KOPT-K1 (cell line): ENCODE results near the gene FGD2.

Experiments
- H3K27ac ChIP-seq: fragments of 200-600 bp; sonication (generic); 2 replicates; pipeline ENCODE4 v1.5.1; 2016; ENCODE audit warnings: antibody characterized with exemption, mild to moderate bottlenecking, low read depth, low read length; ENCODE audit not compliant: poor library complexity, severe bottlenecking
- H3K36me3 ChIP-seq: fragments of 200-600 bp; sonication (generic); 2 replicates; pipeline ENCODE4 v1.5.1; 2017; ENCODE audit warnings: antibody characterized with exemption, mild to moderate bottlenecking, low read length, moderate library complexity; ENCODE audit not compliant: insufficient read depth
- H3K9me3 ChIP-seq: fragments of 200-600 bp; sonication (generic); 2 replicates; pipeline ENCODE4 v1.5.1; 2017; ENCODE audit warnings: antibody characterized with exemption, low read length, mild to moderate bottlenecking; ENCODE audit not compliant: insufficient read depth, poor library complexity, severe bottlenecking

Gene FGD2

DNA sequence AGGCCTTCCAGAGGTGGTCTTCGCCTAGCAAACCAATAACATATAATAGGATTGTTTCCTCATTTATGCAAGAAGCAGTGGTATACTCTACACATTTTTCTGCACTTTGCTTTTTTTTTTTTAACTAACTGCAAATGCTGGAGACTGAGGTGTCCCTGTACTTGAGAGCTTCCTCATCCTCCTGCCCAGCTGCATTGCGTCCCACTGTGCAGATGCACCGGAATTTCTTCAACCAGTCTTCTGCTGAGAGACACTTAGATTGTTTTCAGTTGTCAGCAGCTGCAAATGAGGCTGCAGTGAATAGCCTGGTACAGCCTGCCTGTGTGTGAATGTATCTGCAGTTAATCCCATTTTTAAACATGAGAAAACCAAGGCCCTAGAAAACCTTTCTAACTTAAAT is 11.5 kb downstream of the FGD2 start:
- Histone ChIP-seq H3K36me3 (no peaks in the 10 kb centered on the region), H3K27ac (peak overlapping the region; percentile 62), H3K9me3 (no peaks in the 10 kb centered on the region)

DNA sequence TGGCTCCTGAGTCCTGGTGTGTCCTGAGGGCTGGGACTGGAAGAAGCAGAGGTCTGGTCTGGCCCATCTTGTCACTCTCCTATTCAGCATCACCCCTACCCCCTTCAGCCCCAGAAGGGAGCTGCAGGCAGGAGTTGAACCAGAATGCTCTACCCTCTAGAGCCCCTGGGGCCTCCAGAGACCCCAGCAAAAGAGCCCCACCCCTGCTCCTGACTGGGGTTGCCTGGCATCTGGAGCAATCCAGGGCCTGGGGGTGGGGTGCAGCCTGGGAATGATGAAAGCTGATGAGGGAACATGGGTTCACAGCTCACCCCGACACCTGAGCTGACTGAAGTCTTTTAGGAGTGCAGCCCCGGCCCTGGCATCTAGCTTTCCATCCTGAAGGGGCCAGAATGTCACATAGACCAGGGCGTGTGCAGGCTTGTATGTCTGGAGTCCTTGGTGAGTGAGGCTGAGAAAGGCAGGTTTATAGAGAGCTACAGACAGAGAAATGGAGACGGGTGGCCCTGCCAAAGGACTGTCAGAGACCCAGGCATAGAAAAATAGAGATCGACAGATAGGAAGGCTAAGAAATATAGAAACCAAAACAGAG is 12.2 kb downstream of the FGD2 start:
- Histone ChIP-seq H3K27ac (peak overlapping the region; percentile 62), H3K36me3 (no peaks in the 10 kb centered on the region)

DNA sequence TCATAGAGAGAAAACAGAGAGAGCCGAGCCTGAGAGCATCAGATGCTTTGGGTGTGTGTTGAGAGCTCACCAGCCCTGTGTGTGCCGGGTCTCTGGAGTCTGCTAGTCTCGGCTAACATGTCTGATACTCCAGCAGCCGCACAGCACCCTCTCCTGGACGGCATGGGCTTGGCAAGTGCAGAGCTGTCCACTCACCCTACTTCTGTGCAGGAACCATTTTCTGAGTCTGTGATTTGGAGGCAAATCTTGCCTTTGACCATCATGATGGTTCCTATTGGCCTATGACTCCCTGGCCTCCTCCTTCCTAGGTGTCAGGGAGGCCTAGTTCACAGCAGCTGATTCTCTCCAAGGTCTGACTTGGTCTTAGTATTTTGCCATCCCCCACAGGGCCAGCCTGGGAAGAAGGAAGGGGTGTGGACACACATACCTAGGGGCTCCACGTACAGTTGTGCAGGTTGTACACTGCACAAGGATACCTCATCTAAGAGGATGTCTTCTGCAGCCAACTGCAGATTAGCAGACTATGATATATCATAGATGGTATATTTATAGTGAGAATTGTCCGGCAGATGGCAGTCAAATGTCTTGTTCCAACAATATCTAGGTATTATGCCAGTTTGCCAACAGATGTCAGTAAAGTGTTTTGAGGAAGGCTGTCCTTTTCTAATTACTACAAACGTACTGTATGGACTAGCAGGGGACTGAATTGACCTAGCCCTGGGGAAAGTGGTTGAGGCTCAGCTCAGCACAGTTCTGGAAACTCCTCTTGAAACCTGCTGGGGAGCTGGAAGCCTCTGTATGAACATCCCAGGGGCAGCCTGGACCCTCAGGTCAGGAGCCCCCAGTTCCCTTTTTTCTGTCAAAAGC is 13.0 kb downstream of the FGD2 start:
- Histone ChIP-seq H3K36me3 (no peaks in the 10 kb centered on the region), H3K27ac (peak overlapping the region; percentile 62), H3K9me3 (no peaks in the 10 kb centered on the region)

More for the DNA sequence above, 12.2 kb downstream of the FGD2 start:
- H3K9me3 ChIP-seq = no peaks in the 10 kb centered on the region

DNA sequence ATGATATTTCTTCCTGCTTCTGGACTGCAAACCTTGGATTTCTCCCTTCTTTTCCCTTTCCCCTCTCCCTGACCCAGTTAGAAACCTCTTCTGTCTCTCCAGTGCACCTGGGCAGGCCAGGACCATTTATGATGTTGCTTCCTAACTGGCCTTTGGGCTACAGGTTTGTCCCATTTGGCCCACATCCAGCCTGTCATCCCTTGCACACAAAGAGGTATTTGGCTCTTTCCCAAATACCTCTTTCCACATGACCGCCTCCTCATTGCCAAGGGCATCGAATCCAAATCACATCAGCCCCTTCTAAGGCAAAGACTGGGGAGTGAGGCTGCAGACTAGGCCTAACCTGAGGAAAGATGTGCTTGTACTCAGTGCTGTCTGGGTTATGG is 13.6 kb downstream of the FGD2 start:
- H3K27ac ChIP-seq = peak overlapping the region; percentile 62
- no peaks in the 10 kb centered on the region for H3K9me3 ChIP-seq
- H3K36me3 ChIP-seq = no peaks in the 10 kb centered on the region

GRCh38 chr6:37020381-37020780 is 14.9 kb downstream of the FGD2 start:
- H3K9me3 ChIP-seq = no peaks in the 10 kb centered on the region
- peak overlapping the region; percentile 10 for H3K27ac ChIP-seq
- no peaks in the 10 kb centered on the region for H3K36me3 ChIP-seq

DNA sequence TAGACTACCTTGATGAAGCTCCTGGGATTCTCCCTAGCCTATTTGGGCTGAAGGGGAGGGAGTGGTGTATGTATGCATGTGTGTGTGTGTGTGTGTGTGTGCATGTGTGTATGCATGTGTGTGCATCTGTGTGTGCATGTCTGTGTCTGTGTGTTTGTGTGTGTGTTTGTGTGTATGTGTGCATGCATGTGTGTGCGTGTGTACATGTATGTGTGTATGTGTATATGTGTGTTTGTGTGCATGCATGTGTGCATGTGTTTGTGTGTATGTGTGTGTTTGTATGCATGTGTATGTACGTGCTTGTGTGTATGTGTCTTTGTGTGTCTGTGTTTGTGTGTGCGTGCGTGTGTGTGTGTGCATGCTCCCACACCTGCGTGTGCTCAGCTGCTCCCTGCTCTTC is 15.4 kb downstream of the FGD2 start:
- Histone ChIP-seq H3K9me3 (no peaks in the 10 kb centered on the region), H3K36me3 (no peaks in the 10 kb centered on the region), H3K27ac (peak overlapping the region; percentile 41)

GRCh38 chr6:37021356-37022129 is 16.1 kb downstream of the FGD2 start:
- H3K27ac ChIP-seq = peak overlapping the region; percentile 41
- no peaks in the 10 kb centered on the region for H3K36me3 ChIP-seq
- H3K9me3 ChIP-seq = no peaks in the 10 kb centered on the region

- H3K36me3 ChIP-seq = no peaks in the 10 kb centered on the region
- peak overlapping the region; percentile 41 for H3K27ac ChIP-seq
- no peaks in the 10 kb centered on the region for H3K9me3 ChIP-seq
Observed at GRCh38 chr6:37022135-37022863, 16.8 kb downstream of the FGD2 start.

DNA sequence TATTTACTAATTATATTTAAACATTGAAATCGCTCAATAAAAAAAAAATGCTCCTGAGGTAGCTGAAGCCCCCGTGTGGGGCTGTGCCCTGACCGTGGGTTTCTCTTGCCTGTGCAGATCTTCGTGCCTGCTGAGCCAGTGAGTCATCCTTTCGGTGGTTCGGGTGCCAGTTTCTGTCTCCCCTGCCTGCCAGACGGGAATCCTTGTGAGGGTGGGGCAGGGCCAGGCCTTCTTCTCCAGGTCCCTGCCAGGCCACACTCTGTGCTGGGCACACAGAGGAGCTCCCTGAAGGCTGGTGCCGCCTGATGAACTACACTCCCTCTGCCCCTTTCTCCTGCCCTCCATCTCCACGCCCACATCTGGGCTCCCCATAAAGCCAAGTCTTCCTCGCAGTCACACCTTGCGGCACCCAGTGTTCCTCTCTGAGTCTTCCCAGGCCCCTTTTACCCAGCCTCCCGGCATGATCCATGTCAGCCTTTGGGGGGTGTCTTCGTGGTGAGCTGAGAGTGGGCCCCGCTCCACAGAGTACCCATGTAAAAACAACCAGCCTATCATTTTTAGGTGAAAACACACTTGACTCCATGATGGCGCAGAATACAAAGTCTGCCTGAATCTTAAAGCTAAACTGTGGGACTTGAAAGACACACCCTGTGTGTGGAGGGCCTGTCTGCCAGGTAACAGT is 19.3 kb downstream of the FGD2 start:
- Histone ChIP-seq H3K9me3 (no peaks in the 10 kb centered on the region), H3K27ac (peak overlapping the region; percentile 23), H3K36me3 (no peaks in the 10 kb centered on the region)

DNA sequence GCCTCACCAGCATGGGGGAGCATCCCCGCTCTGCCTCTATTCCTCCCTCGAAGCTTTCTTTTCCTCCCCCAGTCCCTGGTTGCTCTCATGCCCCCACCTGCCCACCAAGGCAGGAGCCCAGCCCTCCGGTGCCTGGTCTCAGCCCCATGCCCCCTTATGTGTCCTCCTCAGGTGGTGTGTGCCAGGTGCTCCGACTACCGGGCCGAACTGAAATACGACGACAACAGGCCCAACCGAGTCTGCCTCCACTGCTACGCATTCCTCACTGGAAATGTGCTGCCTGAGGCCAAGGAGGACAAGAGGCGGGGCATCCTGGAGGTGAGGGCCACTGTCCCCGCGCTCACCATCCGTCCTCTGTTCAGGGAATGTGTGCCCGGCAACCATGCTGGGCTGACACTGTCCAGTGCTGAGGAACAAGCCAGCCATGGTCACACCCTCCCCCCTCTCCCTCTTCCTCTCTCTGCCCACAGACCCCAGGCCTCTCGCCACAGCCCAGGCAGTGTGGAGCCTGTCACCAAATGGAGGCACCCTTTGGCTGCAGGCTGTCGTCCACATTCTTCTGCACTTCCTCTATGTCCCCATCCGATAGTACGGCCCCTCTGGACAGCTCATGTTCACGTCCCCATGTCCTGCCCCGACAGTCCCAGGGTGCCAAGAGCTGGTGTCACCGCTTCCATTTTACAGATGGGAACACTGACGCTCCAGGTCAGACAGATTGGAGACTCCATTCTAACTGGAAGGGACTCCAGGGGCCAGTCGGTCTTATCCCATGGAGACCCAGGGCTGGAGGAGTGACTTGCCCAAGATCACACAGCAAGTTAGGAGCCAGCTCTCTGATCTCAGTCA is 20.4 kb downstream of the FGD2 start:
- peaks cover 5% of the 10 kb centered on the region for H3K9me3 ChIP-seq
- H3K27ac ChIP-seq = peak overlapping the region; percentile 56
- no peaks in the 10 kb centered on the region for H3K36me3 ChIP-seq

- H3K9me3 ChIP-seq = peaks cover 5% of the 10 kb centered on the region
- no peaks in the 10 kb centered on the region for H3K36me3 ChIP-seq
- peak overlapping the region; percentile 56 for H3K27ac ChIP-seq
Observed at GRCh38 chr6:37027036-37027720, 21.7 kb downstream of the FGD2 start.

DNA sequence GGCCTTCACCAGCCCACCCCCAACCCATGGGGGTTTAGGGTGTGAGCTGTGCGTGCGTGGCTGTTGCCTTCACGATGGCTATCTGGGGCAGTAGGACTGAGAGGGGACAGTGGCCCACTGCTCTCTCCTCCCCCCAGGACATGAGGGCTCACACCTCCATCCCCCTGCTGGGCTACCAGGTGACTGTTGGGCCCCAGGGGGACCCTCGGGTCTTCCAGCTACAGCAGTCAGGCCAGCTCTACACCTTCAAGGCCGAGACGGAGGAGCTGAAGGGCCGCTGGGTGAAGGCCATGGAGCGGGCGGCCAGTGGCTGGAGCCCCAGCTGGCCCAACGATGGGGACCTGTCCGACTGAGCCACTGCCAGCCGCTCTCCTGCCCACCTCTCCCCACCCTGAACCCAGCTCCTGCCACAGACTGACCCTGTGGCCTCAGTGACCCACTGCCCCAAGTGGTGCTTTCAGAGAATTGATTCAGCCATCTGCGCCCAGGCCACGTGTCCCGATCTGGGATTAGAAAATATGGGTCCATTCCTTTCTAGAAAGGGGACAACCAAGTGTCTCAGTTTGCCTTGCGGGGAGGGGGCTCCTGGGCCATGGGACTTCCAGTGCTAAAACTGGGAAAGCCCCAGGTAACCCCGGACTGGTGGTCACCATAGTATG is 22.5 kb downstream of the FGD2 start:
- Histone ChIP-seq H3K27ac (no peak overlapping the region), H3K9me3 (peaks cover 5% of the 10 kb centered on the region), H3K36me3 (no peaks in the 10 kb centered on the region)
